HG03060 (cell line): ENCODE results near the gene EIF2B2.

Experiments used
- ATAC-seq: cut with Tn5 transposase; IDR thresholded peaks from one replicate; pipeline ENCODE4 v1.9.1; 2021; ENCODE audit warnings: low read depth, moderate number of reproducible peaks; ENCODE audit not compliant: unreplicated experiment

The EIF2B2 gene

GRCh38 chr14:75002392-75003249, at the start of gene EIF2B2:
TSS of gene EIF2B2 (plus strand) at chr14:75002921. CDS start at chr14:75002991, 70 bp downstream.
- peak; percentile 78 for ATAC-seq

- no peak for ATAC-seq
Measured at GRCh38 chr14:74953686-74954085, 49.0 kb upstream of the EIF2B2 start.

GRCh38 chr14:74954232-74954946, 48.3 kb upstream of the EIF2B2 start:
- ATAC-seq: no peak

- no peak for ATAC-seq
Measured at GRCh38 chr14:74954947-74955228, 47.8 kb upstream of the EIF2B2 start.

GRCh38 chr14:74955229-74956026, 47.3 kb upstream of the EIF2B2 start, which contains the start of gene PGF:
TSS of gene PGF (minus strand) at chr14:74955597. CDS start at chr14:74955242, 355 bp downstream.
- no peak for ATAC-seq

- no peak for ATAC-seq
Measured at GRCh38 chr14:74956027-74956279, 46.8 kb upstream of the EIF2B2 start.

- ATAC-seq: no peak
Measured at GRCh38 chr14:74956280-74957072, 46.2 kb upstream of the EIF2B2 start.

GRCh38 chr14:74959596-74960180, 43.0 kb upstream of the EIF2B2 start:
- ATAC-seq: no peak

- no peak for ATAC-seq
Measured at GRCh38 chr14:74960736-74961135, 42.0 kb upstream of the EIF2B2 start.

- no peak for ATAC-seq
Measured at GRCh38 chr14:74961238-74961911, 41.3 kb upstream of the EIF2B2 start.

GRCh38 chr14:74962046-74962445, 40.7 kb upstream of the EIF2B2 start:
- no peak for ATAC-seq

GRCh38 chr14:74962493-74962892, 40.2 kb upstream of the EIF2B2 start:
- no peak for ATAC-seq

- no peak for ATAC-seq
Measured at GRCh38 chr14:74963178-74963704, 39.5 kb upstream of the EIF2B2 start.

- ATAC-seq: no peak
Measured at GRCh38 chr14:74963705-74964271, 38.9 kb upstream of the EIF2B2 start.

- ATAC-seq: no peak
Measured at GRCh38 chr14:74964787-74965485, 37.8 kb upstream of the EIF2B2 start.

- ATAC-seq: no peak
Measured at GRCh38 chr14:74965486-74966153, 37.1 kb upstream of the EIF2B2 start.

- ATAC-seq: no peak
Measured at GRCh38 chr14:74968811-74969210, 33.9 kb upstream of the EIF2B2 start.
